ENCODE results near the gene PFDN2.
"Not testable (repeated sequence)": the region's sequence is repeated elsewhere in the genome, so short reads cannot be mapped to it uniquely, and the experiment has no call there.

The PFDN2 gene

GRCh38 chr1:161071886-161072371, 45.9 kb downstream of the PFDN2 start:
- Histone ChIP-seq H3K4me1 (ENCODE audit: insufficient read depth, low read length) (no peaks in the 10 kb centered on the region; the same call in 1 of the 2 replicates), H3K36me3 (ENCODE audit: insufficient read depth, low read length) (no peaks in the 10 kb centered on the region), H3K9me3 (ENCODE audit: control insufficient read depth, insufficient read depth, low read length) (0 out of 2 replicates have a peak, but pooled peaks cover 2% of the 10 kb centered on the region), H3K9ac (ENCODE audit: low read depth, low read length) (no peak overlapping the region)

GRCh38 chr1:161070761-161071160, 47.1 kb downstream of the PFDN2 start:
- H3K9ac ChIP-seq (ENCODE audit: low read depth, low read length) = no peak overlapping the region
- H3K4me1 ChIP-seq (ENCODE audit: insufficient read depth, low read length) = no peaks in the 10 kb centered on the region; the same call in 1 of the 2 replicates
- no peaks in the 10 kb centered on the region for H3K36me3 ChIP-seq (ENCODE audit: insufficient read depth, low read length)
- H3K9me3 ChIP-seq (ENCODE audit: control insufficient read depth, insufficient read depth, low read length) = 0 out of 2 replicates have a peak, but pooled peaks cover 2% of the 10 kb centered on the region

- H3K36me3 ChIP-seq (ENCODE audit: insufficient read depth, low read length) = no peaks in the 10 kb centered on the region
- H3K9me3 ChIP-seq (ENCODE audit: control insufficient read depth, insufficient read depth, low read length) = 0 out of 2 replicates have a peak, but pooled peaks cover 2% of the 10 kb centered on the region
- H3K4me1 ChIP-seq (ENCODE audit: insufficient read depth, low read length) = no peaks in the 10 kb centered on the region; the same call in 1 of the 2 replicates
- H3K9ac ChIP-seq (ENCODE audit: low read depth, low read length) = no peak within 1 kb of the TSS
These were observed 48.0 kb downstream of the PFDN2 start, which contains the start of gene ARHGAP30 for GRCh38 chr1:161069731-161070270. Gene ARHGAP30 (minus strand): TSS chr1:161069891. CDS start chr1:161069624, 267 bp downstream.

- H3K9me3 ChIP-seq (ENCODE audit: control insufficient read depth, insufficient read depth, low read length) = 0 out of 2 replicates have a peak, but pooled peaks cover 2% of the 10 kb centered on the region
- no peaks in the 10 kb centered on the region for H3K36me3 ChIP-seq (ENCODE audit: insufficient read depth, low read length)
- no peak overlapping the region for H3K9ac ChIP-seq (ENCODE audit: low read depth, low read length)
- H3K4me1 ChIP-seq (ENCODE audit: insufficient read depth, low read length) = no peaks in the 10 kb centered on the region; the same call in 1 of the 2 replicates
These were observed 48.6 kb downstream of the PFDN2 start for GRCh38 chr1:161069241-161069640.

- Histone ChIP-seq H3K4me1 (ENCODE audit: insufficient read depth, low read length) (peaks cover 4% of the 10 kb centered on the region), H3K9me3 (ENCODE audit: control insufficient read depth, insufficient read depth, low read length) (0 out of 2 replicates have a peak, but pooled peaks cover 2% of the 10 kb centered on the region), H3K9ac (ENCODE audit: low read depth, low read length) (no peak overlapping the region), H3K36me3 (ENCODE audit: insufficient read depth, low read length) (no peaks in the 10 kb centered on the region)
These were observed 49.3 kb downstream of the PFDN2 start for GRCh38 chr1:161068306-161069234.

GRCh38 chr1:161066694-161067093, 51.1 kb downstream of the PFDN2 start:
- Histone ChIP-seq H3K36me3 (ENCODE audit: insufficient read depth, low read length) (no peaks in the 10 kb centered on the region), H3K4me1 (ENCODE audit: insufficient read depth, low read length) (peaks cover 4% of the 10 kb centered on the region), H3K9ac (ENCODE audit: low read depth, low read length) (no peak overlapping the region), H3K9me3 (ENCODE audit: control insufficient read depth, insufficient read depth, low read length) (0 out of 2 replicates have a peak, but pooled peaks cover 2% of the 10 kb centered on the region)

GRCh38 chr1:161065681-161066080, 52.2 kb downstream of the PFDN2 start:
- not testable (repeated sequence) for H3K4me1 ChIP-seq (ENCODE audit: insufficient read depth, low read length); H3K9ac ChIP-seq (ENCODE audit: low read depth, low read length); H3K9me3 ChIP-seq (ENCODE audit: control insufficient read depth, insufficient read depth, low read length); H3K36me3 ChIP-seq (ENCODE audit: insufficient read depth, low read length)

- H3K36me3 ChIP-seq (ENCODE audit: insufficient read depth, low read length); H3K9me3 ChIP-seq (ENCODE audit: control insufficient read depth, insufficient read depth, low read length); H3K9ac ChIP-seq (ENCODE audit: low read depth, low read length); H3K4me1 ChIP-seq (ENCODE audit: insufficient read depth, low read length): not testable (repeated sequence)
These were observed 53.9 kb downstream of the PFDN2 start for GRCh38 chr1:161063936-161064335.

- Histone ChIP-seq H3K36me3 (ENCODE audit: insufficient read depth, low read length) (no peaks in the 10 kb centered on the region), H3K9ac (ENCODE audit: low read depth, low read length) (no peak overlapping the region), H3K9me3 (ENCODE audit: control insufficient read depth, insufficient read depth, low read length) (no peaks in the 10 kb centered on the region), H3K4me1 (ENCODE audit: insufficient read depth, low read length) (peaks cover 8% of the 10 kb centered on the region)
These were observed 56.4 kb downstream of the PFDN2 start for GRCh38 chr1:161061419-161061818.

- peaks cover 8% of the 10 kb centered on the region for H3K4me1 ChIP-seq (ENCODE audit: insufficient read depth, low read length)
- no peaks in the 10 kb centered on the region for H3K9me3 ChIP-seq (ENCODE audit: control insufficient read depth, insufficient read depth, low read length)
- H3K9ac ChIP-seq (ENCODE audit: low read depth, low read length) = no peak overlapping the region
- H3K36me3 ChIP-seq (ENCODE audit: insufficient read depth, low read length) = no peaks in the 10 kb centered on the region
These were observed 58.5 kb downstream of the PFDN2 start for GRCh38 chr1:161059293-161059692.

- no peak overlapping the region for H3K9ac ChIP-seq (ENCODE audit: low read depth, low read length)
- no peaks in the 10 kb centered on the region for H3K9me3 ChIP-seq (ENCODE audit: control insufficient read depth, insufficient read depth, low read length)
- no peaks in the 10 kb centered on the region for H3K36me3 ChIP-seq (ENCODE audit: insufficient read depth, low read length)
- peaks cover 2% of the 10 kb centered on the region; the same call in 1 of the 2 replicates for H3K4me1 ChIP-seq (ENCODE audit: insufficient read depth, low read length)
These were observed 63.0 kb downstream of the PFDN2 start for GRCh38 chr1:161054805-161055204.

- Histone ChIP-seq H3K9me3 (ENCODE audit: control insufficient read depth, insufficient read depth, low read length) (no peaks in the 10 kb centered on the region), H3K4me1 (ENCODE audit: insufficient read depth, low read length) (no peaks in the 10 kb centered on the region), H3K36me3 (ENCODE audit: insufficient read depth, low read length) (no peaks in the 10 kb centered on the region), H3K9ac (ENCODE audit: low read depth, low read length) (no peak overlapping the region)
These were observed 63.6 kb downstream of the PFDN2 start for GRCh38 chr1:161054232-161054631.

- Histone ChIP-seq H3K4me1 (ENCODE audit: insufficient read depth, low read length) (no peaks in the 10 kb centered on the region), H3K36me3 (ENCODE audit: insufficient read depth, low read length) (no peaks in the 10 kb centered on the region), H3K9ac (ENCODE audit: low read depth, low read length) (no peak overlapping the region), H3K9me3 (ENCODE audit: control insufficient read depth, insufficient read depth, low read length) (no peaks in the 10 kb centered on the region)
These were observed 64.9 kb downstream of the PFDN2 start for GRCh38 chr1:161052899-161053298.

GRCh38 chr1:161051219-161051618, 66.6 kb downstream of the PFDN2 start:
- no peaks in the 10 kb centered on the region for H3K4me1 ChIP-seq (ENCODE audit: insufficient read depth, low read length)
- no peak overlapping the region for H3K9ac ChIP-seq (ENCODE audit: low read depth, low read length)
- no peaks in the 10 kb centered on the region for H3K9me3 ChIP-seq (ENCODE audit: control insufficient read depth, insufficient read depth, low read length)
- H3K36me3 ChIP-seq (ENCODE audit: insufficient read depth, low read length) = no peaks in the 10 kb centered on the region
